Common myeloid progenitor, CD34-positive (primary cell): ENCODE results near the gene FAM107B.
"Not testable (repeated sequence)": the region's sequence is repeated elsewhere in the genome, so short reads cannot be mapped to it uniquely, and the experiment has no call there.

Experiments used
- CTCF ChIA-PET: fragments of 350-600 bp; sonication (Branson Sonifier 250); formaldehyde crosslinking; loops from one replicate; lab custom pipeline; 2021; ENCODE audit warnings: antibody characterized with exemption; lab: Charles Lee
- POLR2A ChIA-PET: fragments of 350-600 bp; sonication (Branson Sonifier 250); formaldehyde crosslinking; loops from one replicate; lab custom pipeline; 2021; ENCODE audit warnings: antibody characterized with exemption; lab: Charles Lee
- DNase-seq, 3 donors: peaks; one replicate each; pipeline versions ENCODE4 v3.0.0 to v3.0.0-alpha.2; 2013
- H3K27ac ChIP-seq, 2 experiments: 1 replicate in 1 of 2; 2 replicates in 1 of 2; pipeline ENCODE4 v1.7.0; 2013; ENCODE audit warnings: inconsistent platforms in 2 of 2, low read length in 2 of 2, mild to moderate bottlenecking in 2 of 2, low read depth in 1 of 2, moderate library complexity in 1 of 2; ENCODE audit not compliant: severe bottlenecking in 2 of 2, insufficient read depth in 1 of 2, poor library complexity in 1 of 2
- H3K27me3 ChIP-seq, 5 experiments: replicated peaks in 2 of 5; 1 replicate in 3 of 5; 2 replicates in 2 of 5; pipeline versions ENCODE4 v1.6.1 to v1.7.0; 2013; ENCODE audit warnings: low read length in 4 of 5, mild to moderate bottlenecking in 2 of 5, moderate library complexity in 2 of 5, inconsistent platforms in 1 of 5; ENCODE audit not compliant: insufficient read depth in 5 of 5, control insufficient read depth in 4 of 5
- H3K36me3 ChIP-seq, 4 experiments: 1 replicate in 2 of 4; 2 replicates in 2 of 4; pipeline versions ENCODE4 v1.6.1 to v1.7.0; 2013; ENCODE audit warnings: low read length in 3 of 4, control low read depth in 1 of 4, mild to moderate bottlenecking in 1 of 4; ENCODE audit not compliant: control insufficient read depth in 4 of 4, insufficient read depth in 4 of 4
- H3K4me1 ChIP-seq, 4 experiments: 1 replicate in 3 of 4; 2 replicates in 1 of 4; pipeline versions ENCODE4 v1.6.1 to v1.7.1; 2013; ENCODE audit warnings: low read length in 3 of 4, mild to moderate bottlenecking in 3 of 4, control low read depth in 1 of 4, inconsistent platforms in 1 of 4, moderate library complexity in 1 of 4; ENCODE audit not compliant: control insufficient read depth in 4 of 4, insufficient read depth in 4 of 4; ENCODE audit errors: control extremely low read depth in 1 of 4
- H3K4me3 ChIP-seq, 7 experiments: 1 replicate in 4 of 7; 2 replicates in 3 of 7; pipeline versions ENCODE4 v1.5.1 to v1.7.0; 2013; ENCODE audit warnings: mild to moderate bottlenecking in 7 of 7, low read length in 6 of 7, moderate library complexity in 6 of 7, inconsistent platforms in 2 of 7, low read depth in 2 of 7, control low read depth in 1 of 7; ENCODE audit not compliant: insufficient read depth in 4 of 7, control insufficient read depth in 1 of 7; ENCODE audit errors: extremely low read depth in 1 of 7
- H3K9me3 ChIP-seq, 5 experiments: 1 replicate in 4 of 5; 2 replicates in 1 of 5; pipeline versions ENCODE4 v1.6.1 to v1.7.1; 2013; ENCODE audit warnings: low read length in 4 of 5, mild to moderate bottlenecking in 2 of 5, inconsistent platforms in 1 of 5, low read depth in 1 of 5, moderate library complexity in 1 of 5; ENCODE audit not compliant: control insufficient read depth in 4 of 5, insufficient read depth in 2 of 5; ENCODE audit errors: control extremely low read depth in 1 of 5
- WGBS: methylation state at CpG from one replicate; pipeline ENCODE4 v1.1.5; 2013; ENCODE audit not compliant: insufficient coverage; 5-methylcytosine and 5-hydroxymethylcytosine counted together

Gene FAM107B

DNA sequence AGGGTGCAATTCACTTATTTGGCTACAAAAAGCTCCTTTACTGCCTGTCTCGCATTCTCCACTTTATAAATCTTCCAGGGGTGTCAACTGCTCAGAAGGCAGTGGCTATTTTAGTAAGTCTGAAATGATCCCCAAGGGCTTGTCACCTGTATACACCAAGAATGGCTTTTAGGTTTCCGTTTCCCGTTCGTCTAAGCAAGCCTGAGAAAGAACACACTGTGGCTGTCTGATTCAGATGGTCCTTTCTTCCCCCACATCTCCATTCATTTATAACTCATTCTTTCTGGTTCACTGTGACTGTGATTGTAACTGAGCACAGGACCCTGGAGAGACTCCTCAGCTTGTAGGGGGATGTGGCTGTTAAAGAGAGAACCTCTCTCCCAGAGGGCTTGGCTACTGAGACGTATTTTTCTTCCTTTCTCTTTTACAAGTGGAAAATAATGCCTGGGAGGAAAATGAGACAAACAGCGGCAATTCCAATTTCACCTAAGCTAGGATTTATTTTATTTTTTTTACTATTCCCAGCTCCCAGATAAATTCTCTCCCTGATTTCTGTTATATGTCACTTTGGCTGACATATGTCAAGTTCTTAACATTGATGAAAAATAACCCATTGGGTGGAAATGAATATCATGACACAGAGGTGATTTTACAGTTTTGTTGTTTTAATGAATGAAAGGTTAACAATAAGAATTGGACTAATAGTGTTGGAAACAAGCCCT is 129.3 kb downstream of the FAM107B start:
- Histone ChIP-seq H3K4me1 (peaks cover 7 to 18% (median 15%) of the 10 kb centered on the region in 4 experiments), H3K27ac (no peak overlapping the region), H3K36me3 (no peaks in the 10 kb centered on the region), H3K9me3 (peaks cover 0 to 8% (median 1%) of the 10 kb centered on the region in 5 experiments), H3K4me3 (no peak overlapping the region), H3K27me3 (no peaks in the 10 kb centered on the region)
- CTCF ChIA-PET: interaction anchor here (0.6 kb wide), 1 partner anchor 133 kb away, joined by 3 read pairs; no protein-coding TSS in a partner anchor
- POLR2A ChIA-PET: no interaction called here
- WGBS: 79% methylated on average over 4 of the region's 6 CpGs
- no peak for DNase-seq

DNA sequence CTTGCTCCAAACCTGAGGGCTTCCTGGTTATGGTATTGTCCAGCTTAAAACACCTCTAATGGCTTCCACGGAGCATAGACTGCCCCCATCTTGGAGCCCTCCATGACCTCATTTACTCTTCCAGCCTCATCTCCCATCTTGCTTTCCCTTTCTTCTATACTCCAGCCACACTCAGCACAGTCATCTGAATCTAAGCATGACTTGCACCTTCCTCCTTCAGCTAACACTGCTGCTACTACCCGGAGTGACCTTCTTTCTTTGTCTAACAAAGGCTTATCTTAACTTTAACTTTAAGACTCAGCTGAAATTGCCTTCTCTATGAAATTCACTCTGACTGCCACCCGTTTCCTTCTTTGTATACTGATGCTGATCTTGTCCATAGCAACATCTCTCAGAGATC is 135.1 kb downstream of the FAM107B start:
- ChIA-PET POLR2A (interaction anchor here (0.6 to 1.3 kb wide), 2 partner anchors 8 to 22 kb away, joined by 3 to 6 read pairs; no protein-coding TSS in a partner anchor), CTCF (interaction anchor here (0.7 kb wide), 1 partner anchor 179 kb away, joined by 3 read pairs; no protein-coding TSS in a partner anchor)
- Histone ChIP-seq H3K27ac (no peak overlapping the region), H3K27me3 (no peaks in the 10 kb centered on the region), H3K36me3 (no peaks in the 10 kb centered on the region), H3K4me1 (no peaks in the 10 kb centered on the region), H3K4me3 (no peak overlapping the region), H3K9me3 (peaks cover 0 to 8% (median 1%) of the 10 kb centered on the region in 5 experiments)
- peak in 1 of 3 donors; percentile 26 for DNase-seq
- WGBS: 80% methylated on average over 3 of the region's 3 CpGs

DNA sequence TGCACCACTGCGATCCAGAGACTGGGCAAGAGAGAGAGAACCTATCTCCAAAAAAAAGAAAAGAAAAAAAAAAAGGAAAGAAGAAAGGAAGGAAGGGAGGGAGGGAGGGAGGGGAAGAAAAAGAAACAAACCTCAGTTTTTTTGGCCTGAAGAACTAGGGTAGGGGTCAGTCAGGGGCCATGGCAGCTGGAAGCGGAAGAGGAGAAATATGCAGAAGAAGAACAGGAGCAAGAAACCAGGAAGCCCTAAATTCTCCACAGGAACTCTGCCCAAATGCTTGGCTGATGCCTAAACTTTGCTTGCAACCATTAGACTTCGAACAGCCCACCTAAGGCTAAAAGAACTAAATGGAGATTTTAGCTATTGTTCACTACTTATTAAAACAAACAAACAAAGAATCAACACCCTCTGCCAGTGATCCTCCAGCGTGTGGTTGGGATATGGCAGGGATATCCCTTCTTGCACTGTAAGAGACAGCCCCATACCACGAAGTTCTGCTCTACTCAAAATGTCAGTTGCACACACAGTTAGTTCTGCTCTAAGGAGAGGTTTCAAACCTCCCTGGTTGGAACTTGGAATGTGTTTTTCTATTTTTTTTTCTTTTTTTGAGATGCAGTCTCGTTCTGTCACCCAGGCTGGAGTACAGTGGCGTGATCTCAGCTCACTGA is 139.5 kb downstream of the FAM107B start:
- no peaks in the 10 kb centered on the region for H3K9me3 ChIP-seq
- no peaks in the 10 kb centered on the region for H3K27me3 ChIP-seq
- no peak overlapping the region for H3K27ac ChIP-seq
- no peak overlapping the region for H3K4me3 ChIP-seq
- CTCF ChIA-PET: no interaction called here
- DNase-seq: no peak
- H3K4me1 ChIP-seq: peaks cover 0 to under 1% (median 0%) of the 10 kb centered on the region in 4 experiments
- POLR2A ChIA-PET: interaction anchor here (0.6 kb wide), 1 partner anchor 965 kb away, joined by 3 read pairs; no protein-coding TSS in a partner anchor
- no peaks in the 10 kb centered on the region for H3K36me3 ChIP-seq
- WGBS: 69% methylated on average over 4 of the region's 7 CpGs

DNA sequence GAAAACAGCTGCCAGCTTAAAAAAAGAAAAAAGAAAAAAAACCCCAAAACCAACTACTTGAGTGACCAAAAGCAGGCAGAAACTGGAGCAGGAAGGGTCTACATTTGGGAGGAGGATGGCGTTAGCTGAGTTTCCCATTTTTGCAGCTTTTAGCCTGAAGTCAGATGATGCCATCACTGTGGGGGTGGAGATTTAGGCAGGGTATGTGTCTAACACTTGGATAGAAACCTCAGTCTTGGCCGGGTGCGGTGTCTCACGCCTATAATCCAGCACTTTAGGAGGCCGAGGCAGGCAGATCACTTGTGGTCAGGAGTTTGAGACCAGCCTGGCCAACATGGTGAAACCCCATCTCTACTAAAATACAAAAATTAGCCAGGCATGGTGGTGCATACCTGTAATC is 140.1 kb downstream of the FAM107B start:
- not testable (repeated sequence) for H3K4me3 ChIP-seq, H3K27ac ChIP-seq, H3K4me1 ChIP-seq, H3K9me3 ChIP-seq, H3K36me3 ChIP-seq, DNase-seq, H3K27me3 ChIP-seq
- WGBS: 93% methylated on average over 4 of the region's 5 CpGs
- POLR2A ChIA-PET: interaction anchor here (0.6 kb wide), 2 partner anchors 203 to 964 kb away, joined by 3 read pairs; partner anchors contain the start of gene CDNF
- CTCF ChIA-PET: interaction anchor here (0.7 kb wide), 1 partner anchor 9 kb away, joined by 3 read pairs; no protein-coding TSS in a partner anchor

DNA sequence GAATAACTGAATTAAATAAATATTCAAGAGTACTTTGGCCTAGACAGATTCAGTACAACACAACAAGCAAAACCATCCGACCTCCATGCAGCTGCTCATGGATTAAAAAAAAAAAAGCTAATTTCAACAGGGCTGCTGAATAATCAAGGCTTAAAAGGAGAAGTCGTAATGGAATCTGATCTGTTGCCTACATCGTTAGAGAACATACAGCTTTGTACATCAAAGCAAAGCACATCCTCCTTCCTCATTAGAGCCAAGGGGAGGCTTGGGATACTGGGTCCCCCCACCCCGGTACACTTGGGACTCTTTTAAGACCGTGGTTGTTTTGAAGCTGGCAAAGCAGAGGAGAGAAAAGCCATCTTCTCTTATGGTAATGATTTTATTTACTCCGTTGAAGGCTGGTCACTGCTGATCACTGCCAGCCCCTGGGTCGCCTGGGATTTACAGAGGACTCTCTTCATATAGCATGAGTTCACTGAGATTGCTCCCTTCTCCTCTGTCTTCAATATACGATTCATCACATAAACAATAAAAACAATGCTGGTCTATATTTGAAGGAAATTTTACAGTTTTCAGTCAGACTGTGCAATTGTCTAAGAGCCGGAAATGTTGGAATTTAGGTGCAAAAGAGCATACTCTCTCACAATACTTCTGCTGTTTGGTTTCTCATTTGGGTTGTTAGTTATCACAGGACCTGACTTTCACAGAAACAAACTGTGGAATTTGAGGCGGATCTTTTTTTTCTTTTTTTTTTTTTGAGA is 148.8 kb downstream of the FAM107B start:
- peaks cover 0 to 10% (median 2%) of the 10 kb centered on the region in 4 experiments for H3K4me1 ChIP-seq
- H3K27ac ChIP-seq: no peak overlapping the region
- 98% methylated on average over 5 of the region's 10 CpGs for WGBS
- DNase-seq: no peak
- no peaks in the 10 kb centered on the region for H3K36me3 ChIP-seq
- H3K4me3 ChIP-seq: no peak overlapping the region
- ChIA-PET CTCF (interaction anchor here (0.8 kb wide), 1 partner anchor 8 kb away, joined by 3 read pairs; no protein-coding TSS in a partner anchor), POLR2A (no interaction called here)
- H3K9me3 ChIP-seq: no peaks in the 10 kb centered on the region
- H3K27me3 ChIP-seq: no peaks in the 10 kb centered on the region

DNA sequence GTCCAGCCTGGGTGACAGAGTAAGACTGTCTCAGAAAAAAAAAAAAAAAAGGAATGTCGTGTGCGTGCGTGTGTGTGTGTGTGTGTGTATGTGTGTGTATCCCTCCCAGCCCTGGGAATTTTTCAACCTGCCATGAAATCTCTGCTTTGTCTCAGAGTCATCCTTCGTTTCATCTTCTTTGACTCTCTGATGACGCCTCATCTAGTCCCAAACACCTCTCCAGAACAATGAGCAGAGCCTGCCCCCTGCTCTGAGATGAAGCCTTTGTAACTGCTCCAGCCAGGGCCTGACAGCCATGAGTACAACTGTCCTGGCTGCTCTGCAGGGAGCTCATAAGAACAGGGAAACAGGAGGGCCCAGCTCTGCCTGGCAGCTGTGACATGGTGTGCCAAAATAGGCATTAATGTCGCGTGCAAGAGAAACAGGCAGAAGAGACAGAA is 149.5 kb downstream of the FAM107B start:
- peaks cover 0 to 10% (median 2%) of the 10 kb centered on the region in 4 experiments for H3K4me1 ChIP-seq
- H3K4me3 ChIP-seq: no peak overlapping the region
- H3K9me3 ChIP-seq: no peaks in the 10 kb centered on the region
- no peaks in the 10 kb centered on the region for H3K27me3 ChIP-seq
- ChIA-PET POLR2A (interaction anchor here (0.6 kb wide), 2 partner anchors 17 to 195 kb away, joined by 3 to 9 read pairs; no protein-coding TSS in a partner anchor), CTCF (interaction anchor here (0.6 to 1.1 kb wide), 3 partner anchors 9 to 491 kb away, joined by 3 to 4 read pairs (median 3); no protein-coding TSS in a partner anchor)
- 100% methylated on average over 4 of the region's 7 CpGs for whole genome bisulfite sequencing
- no peak overlapping the region for H3K27ac ChIP-seq
- no peaks in the 10 kb centered on the region for H3K36me3 ChIP-seq
- DNase-seq: no peak
